ENCODE results near the gene ARF3. TPM values are rescaled to one million over a fixed set of nuclear protein-coding genes. Genes with fewer than 3 reads are reported as not detected.

ARF3 gene
- total RNA-seq, 1 donor from 2014 or later = 135 TPM

DNA sequence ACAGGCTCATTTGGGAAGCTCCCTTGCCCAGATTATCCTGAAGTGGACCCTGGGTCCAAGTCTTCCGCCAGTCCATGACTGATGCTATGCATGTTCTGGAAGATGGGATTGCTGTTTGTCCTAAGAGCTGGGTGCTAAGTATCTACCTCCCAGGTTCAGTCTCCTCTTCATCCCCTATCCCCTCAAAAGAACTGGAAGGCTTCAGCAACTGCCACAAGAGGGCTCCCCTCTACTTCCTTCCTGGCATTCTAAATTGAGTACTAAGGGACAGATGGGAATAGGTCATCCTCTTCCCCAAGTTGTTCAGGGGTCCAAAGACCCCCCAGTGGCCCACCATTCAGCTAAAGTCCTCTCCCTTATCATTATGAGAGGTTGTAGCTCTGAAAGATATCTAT is 23.0 kb downstream of the ARF3 start:
- Mint-ChIP-seq H3K9me3 (ENCODE audit: low read depth) (no peaks in the 10 kb centered on the region), H3K36me3 (ENCODE audit: insufficient read depth) (peaks cover 25% of the 10 kb centered on the region), H3K27ac (peak overlapping the region; percentile 46), H3K4me1 (ENCODE audit: low read depth) (no peaks in the 10 kb centered on the region), H3K27me3 (no peaks in the 10 kb centered on the region), H3K4me3 (ENCODE audit: low read depth) (no peak overlapping the region)
- TF ChIP-seq, protein P1, sequence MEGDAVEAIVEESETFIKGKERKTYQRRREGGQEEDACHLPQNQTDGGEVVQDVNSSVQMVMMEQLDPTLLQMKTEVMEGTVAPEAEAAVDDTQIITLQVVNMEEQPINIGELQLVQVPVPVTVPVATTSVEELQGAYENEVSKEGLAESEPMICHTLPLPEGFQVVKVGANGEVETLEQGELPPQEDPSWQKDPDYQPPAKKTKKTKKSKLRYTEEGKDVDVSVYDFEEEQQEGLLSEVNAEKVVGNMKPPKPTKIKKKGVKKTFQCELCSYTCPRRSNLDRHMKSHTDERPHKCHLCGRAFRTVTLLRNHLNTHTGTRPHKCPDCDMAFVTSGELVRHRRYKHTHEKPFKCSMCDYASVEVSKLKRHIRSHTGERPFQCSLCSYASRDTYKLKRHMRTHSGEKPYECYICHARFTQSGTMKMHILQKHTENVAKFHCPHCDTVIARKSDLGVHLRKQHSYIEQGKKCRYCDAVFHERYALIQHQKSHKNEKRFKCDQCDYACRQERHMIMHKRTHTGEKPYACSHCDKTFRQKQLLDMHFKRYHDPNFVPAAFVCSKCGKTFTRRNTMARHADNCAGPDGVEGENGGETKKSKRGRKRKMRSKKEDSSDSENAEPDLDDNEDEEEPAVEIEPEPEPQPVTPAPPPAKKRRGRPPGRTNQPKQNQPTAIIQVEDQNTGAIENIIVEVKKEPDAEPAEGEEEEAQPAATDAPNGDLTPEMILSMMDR (IDR thresholded peaks at IDR 0.05; ENCODE audit: unreplicated experiment) = peak; percentile 19
- no peak for DNase-seq (ENCODE audit: low spot score, unreplicated experiment)

DNA sequence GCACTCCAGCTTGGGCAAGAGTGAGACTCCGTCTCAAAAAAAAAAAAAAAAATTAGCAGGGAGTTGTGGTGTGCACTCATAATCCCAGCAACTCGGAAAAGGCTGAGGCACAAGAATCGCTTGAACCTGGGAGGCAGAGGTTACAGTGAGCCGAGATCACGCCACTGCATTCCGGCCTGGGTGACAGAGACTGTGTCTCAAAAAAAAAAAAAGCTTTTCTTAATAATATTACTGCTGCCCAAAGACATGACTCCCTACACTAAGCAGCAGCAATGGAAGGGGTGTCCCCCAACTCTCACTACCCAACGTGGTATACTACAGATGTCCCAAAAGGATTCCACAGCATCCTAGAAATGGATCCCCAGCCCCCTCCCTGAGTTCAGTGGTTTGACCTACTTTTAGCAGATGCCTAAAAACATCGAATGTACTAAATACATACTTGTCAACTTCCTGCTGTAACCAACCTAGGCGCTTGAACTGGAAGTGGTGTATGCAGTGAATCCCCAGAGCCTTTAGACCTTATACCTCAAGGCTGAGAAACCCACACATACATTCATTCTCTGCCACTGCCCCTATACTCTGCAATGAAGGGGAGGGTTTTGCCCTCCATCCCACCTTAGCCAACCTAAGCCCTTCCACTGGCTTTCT is 23.5 kb downstream of the ARF3 start:
- no peak overlapping the region for H3K4me3 Mint-ChIP-seq (ENCODE audit: low read depth)
- H3K27ac Mint-ChIP-seq = peak overlapping the region; percentile 46
- DNase-seq (ENCODE audit: low spot score, unreplicated experiment) = no peak
- no peaks in the 10 kb centered on the region for H3K27me3 Mint-ChIP-seq
- H3K36me3 Mint-ChIP-seq (ENCODE audit: insufficient read depth) = peaks cover 23% of the 10 kb centered on the region
- no peaks in the 10 kb centered on the region for H3K9me3 Mint-ChIP-seq (ENCODE audit: low read depth)
- TF ChIP-seq, protein P1 (IDR thresholded peaks at IDR 0.05; ENCODE audit: unreplicated experiment) = no peak
- H3K4me1 Mint-ChIP-seq (ENCODE audit: low read depth) = no peaks in the 10 kb centered on the region

DNA sequence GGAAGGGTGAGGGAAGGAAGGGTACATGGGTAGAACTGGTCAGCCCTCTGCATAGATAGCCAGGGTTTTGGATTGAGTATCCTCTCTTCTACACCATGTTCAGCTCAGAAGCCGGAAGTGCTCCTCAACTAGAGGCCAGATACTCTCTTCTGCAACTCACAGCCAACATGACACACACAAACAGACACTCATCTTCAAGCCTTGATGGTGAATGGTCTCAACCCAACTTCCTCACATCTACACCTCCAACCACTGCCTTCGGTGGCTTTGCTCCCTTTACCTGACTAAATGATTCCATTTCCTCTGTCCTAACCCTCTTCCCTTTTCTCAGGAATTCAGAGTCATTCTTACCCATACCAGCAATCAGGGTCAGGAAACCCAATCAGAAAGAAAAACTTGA is 24.4 kb downstream of the ARF3 start:
- TF ChIP-seq, protein P1 (IDR thresholded peaks at IDR 0.05; ENCODE audit: unreplicated experiment) = no peak
- Mint-ChIP-seq H3K9me3 (ENCODE audit: low read depth) (no peaks in the 10 kb centered on the region), H3K4me3 (ENCODE audit: low read depth) (no peak overlapping the region), H3K36me3 (ENCODE audit: insufficient read depth) (peaks cover 22% of the 10 kb centered on the region), H3K4me1 (ENCODE audit: low read depth) (no peaks in the 10 kb centered on the region), H3K27me3 (no peaks in the 10 kb centered on the region), H3K27ac (no peak overlapping the region)
- no peak for DNase-seq (ENCODE audit: low spot score, unreplicated experiment)

DNA sequence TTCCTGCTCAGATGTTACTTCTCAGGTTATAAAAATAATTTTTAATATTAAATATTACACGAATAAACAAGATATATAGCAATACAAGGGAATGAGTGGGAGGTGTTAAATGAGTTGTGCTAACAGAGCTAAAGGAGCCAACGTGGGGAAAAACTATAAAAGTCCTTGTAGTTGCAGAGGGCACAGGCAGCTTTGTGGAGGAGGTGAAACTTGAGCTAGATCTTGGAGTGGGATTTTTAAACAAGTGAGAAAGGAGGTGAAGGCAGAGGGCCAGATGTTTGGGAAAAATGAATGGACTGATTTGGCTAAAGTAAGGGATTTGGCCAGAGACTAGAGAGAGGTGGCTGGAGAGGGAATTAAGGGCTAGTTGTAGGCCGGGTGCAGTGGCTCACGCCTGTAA is 26.8 kb downstream of the ARF3 start:
- Mint-ChIP-seq H3K27me3 (no peaks in the 10 kb centered on the region), H3K27ac (no peak overlapping the region), H3K36me3 (ENCODE audit: insufficient read depth) (peaks cover 22% of the 10 kb centered on the region), H3K9me3 (ENCODE audit: low read depth) (no peaks in the 10 kb centered on the region), H3K4me1 (ENCODE audit: low read depth) (no peaks in the 10 kb centered on the region), H3K4me3 (ENCODE audit: low read depth) (no peak overlapping the region)
- TF ChIP-seq, protein P1 (IDR thresholded peaks at IDR 0.05; ENCODE audit: unreplicated experiment) = no peak
- no peak for DNase-seq (ENCODE audit: low spot score, unreplicated experiment)

DNA sequence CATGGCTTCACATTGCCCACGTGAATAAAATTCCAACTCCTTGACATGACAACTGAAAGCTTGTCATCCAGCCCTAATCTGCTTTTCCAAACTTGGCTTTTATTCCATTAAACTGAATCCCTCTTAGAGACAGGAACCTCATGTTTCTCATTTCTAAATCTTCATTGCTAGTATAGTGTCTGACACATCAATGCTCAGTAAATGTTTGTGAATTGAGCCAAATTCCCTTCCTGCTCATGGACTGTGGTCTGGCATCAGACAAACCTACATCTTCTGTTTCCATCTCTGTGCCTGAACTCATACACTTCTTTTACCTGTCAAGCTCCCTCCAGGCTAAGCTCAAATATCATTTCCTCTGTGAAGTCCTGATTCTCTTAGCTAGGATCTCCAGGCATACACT is 27.7 kb downstream of the ARF3 start:
- H3K4me3 Mint-ChIP-seq (ENCODE audit: low read depth) = no peak overlapping the region
- H3K4me1 Mint-ChIP-seq (ENCODE audit: low read depth) = no peaks in the 10 kb centered on the region
- DNase-seq (ENCODE audit: low spot score, unreplicated experiment) = no peak
- peaks cover 20% of the 10 kb centered on the region for H3K36me3 Mint-ChIP-seq (ENCODE audit: insufficient read depth)
- H3K27ac Mint-ChIP-seq = no peak overlapping the region
- TF ChIP-seq, protein P1 (IDR thresholded peaks at IDR 0.05; ENCODE audit: unreplicated experiment) = no peak
- no peaks in the 10 kb centered on the region for H3K27me3 Mint-ChIP-seq
- H3K9me3 Mint-ChIP-seq (ENCODE audit: low read depth) = no peaks in the 10 kb centered on the region

Measured in progenitor cell of endocrine pancreas (in vitro differentiated cells).